Endothelial cell of umbilical vein (primary cell): ENCODE measurements around the gene CYP17A1. TPM values are rescaled to one million over a fixed set of nuclear protein-coding genes. Genes with fewer than 3 reads are reported as not detected.

ENCODE experiments used
- BruUV-seq: library from RNA; stranded (reverse); fragments of 400-500 nt; replicated peaks from 2 replicates; lab custom pipeline; 2021; lab: Mats Ljungman, UMichigan
- CTCF ChIA-PET: fragments of 300-600, 350-600 bp; sonication (Branson Sonifier 250); formaldehyde crosslinking; loops from one replicate; lab custom pipeline; 2021; ENCODE audit warnings: antibody characterized with exemption, inconsistent platforms; lab: Charles Lee
- POLR2A ChIA-PET: fragments of 300-600, 350-600 bp; sonication (Branson Sonifier 250); formaldehyde crosslinking; loops from one replicate; lab custom pipeline; 2021; ENCODE audit warnings: antibody characterized with exemption, inconsistent platforms; lab: Charles Lee
- DNase-seq: peaks from one replicate; pipeline ENCODE4 v3.0.0-alpha.2; 2011; ENCODE audit warnings: low read depth, low spot score
- FAIRE-seq: peaks from 2 replicates; lab custom pipeline; 2011; peaks lifted over from hg19 to GRCh38; lab: Jason Lieb, UNC
- H2AFZ ChIP-seq: 2 replicates; pipeline ENCODE4 v1.6.0; 2012; ENCODE audit warnings: low read depth, low read length, control low read depth, inconsistent platforms
- H3K27ac ChIP-seq: 2 replicates; pipeline ENCODE4 v1.5.1; 2011; ENCODE audit warnings: low read depth, mild to moderate bottlenecking, control low read depth, low read length, moderate library complexity; ENCODE audit not compliant: insufficient read depth
- H3K27me3 ChIP-seq, 2 experiments: 2 replicates each; pipeline versions ENCODE4 v1.6.0 to v1.6.1; 2011; ENCODE audit warnings: low read length in 2 of 2, mixed read lengths in 1 of 2; ENCODE audit not compliant: control insufficient read depth in 2 of 2, insufficient read depth in 2 of 2
- H3K36me3 ChIP-seq, 2 experiments: 2 replicates in 1 of 2; 3 replicates in 1 of 2; pipeline ENCODE4 v1.5.1; 2011; ENCODE audit warnings: low read length in 2 of 2, mild to moderate bottlenecking in 1 of 2, moderate library complexity in 1 of 2; ENCODE audit not compliant: control insufficient read depth in 2 of 2, insufficient read depth in 2 of 2; ENCODE audit errors: extremely low read depth in 1 of 2
- H3K4me1 ChIP-seq: 3 replicates; pipeline ENCODE4 v1.5.1; 2011; ENCODE audit warnings: mild to moderate bottlenecking, low read length; ENCODE audit not compliant: control insufficient read depth, insufficient read depth; ENCODE audit errors: extremely low read depth
- H3K4me2 ChIP-seq: 2 replicates; pipeline ENCODE4 v1.6.1; 2011; ENCODE audit warnings: low read length, control low read depth, mixed read lengths; ENCODE audit not compliant: insufficient read depth
- H3K4me3 ChIP-seq, 3 experiments: fragments of 200-600 bp in 1 of 3; sonication (generic), shearing (Covaris generic) in 1 of 3; replicated peaks in 1 of 3; 2 replicates each; pipeline ENCODE4 v1.5.1; 2011 to 2016; ENCODE audit warnings: control low read depth in 3 of 3, low read length in 3 of 3, mild to moderate bottlenecking in 2 of 3, inconsistent platforms in 1 of 3, low read depth in 1 of 3, moderate library complexity in 1 of 3; ENCODE audit not compliant: insufficient read depth in 1 of 3
- H3K79me2 ChIP-seq: 2 replicates; pipeline ENCODE4 v1.6.0; 2012; ENCODE audit warnings: low read length, inconsistent platforms; ENCODE audit not compliant: control insufficient read depth, insufficient read depth
- H3K9ac ChIP-seq: replicated peaks from 2 replicates; pipeline ENCODE3; 2011; ENCODE audit warnings: low read length, control low read depth; ENCODE audit not compliant: insufficient read depth; ENCODE audit errors: extremely low read depth
- H3K9me1 ChIP-seq: replicated peaks from 3 replicates; pipeline ENCODE4 v1.6.0; 2011; ENCODE audit warnings: mild to moderate bottlenecking, low read length; ENCODE audit not compliant: control insufficient read depth, insufficient read depth; ENCODE audit errors: extremely low read depth
- H3K9me3 ChIP-seq: replicated peaks from 2 replicates; pipeline ENCODE4 v1.5.1; 2012; ENCODE audit warnings: low read length, inconsistent platforms; ENCODE audit not compliant: control insufficient read depth, insufficient read depth
- H4K20me1 ChIP-seq: replicated peaks from 2 replicates; pipeline ENCODE3; 2011; ENCODE audit warnings: mild to moderate bottlenecking, low read length; ENCODE audit not compliant: control insufficient read depth, insufficient read depth; ENCODE audit errors: extremely low read depth
- EZH2 ChIP-seq: IDR thresholded peaks from 2 replicates; pipeline ENCODE4 v1.6.1; 2012; ENCODE audit warnings: borderline replicate concordance, low read depth, mild to moderate bottlenecking, moderate library complexity, low read length, inconsistent platforms; ENCODE audit not compliant: severe bottlenecking
- FOS ChIP-seq: IDR thresholded peaks from 2 replicates; pipeline ENCODE4 v1.6.1; 2011; ENCODE audit warnings: mild to moderate bottlenecking, low read length, moderate library complexity, borderline replicate concordance; ENCODE audit not compliant: insufficient read depth
- GATA2 ChIP-seq: IDR thresholded peaks from 2 replicates; pipeline ENCODE4 v1.7.0; 2011; ENCODE audit warnings: low read depth, mild to moderate bottlenecking, moderate library complexity, mixed read lengths, low read length; ENCODE audit not compliant: insufficient read length, insufficient read depth
- JUN ChIP-seq: IDR thresholded peaks from 2 replicates; pipeline ENCODE4 v1.6.1; 2011; ENCODE audit warnings: borderline replicate concordance, low read depth; ENCODE audit not compliant: insufficient read length, insufficient read depth
- MAX ChIP-seq: IDR thresholded peaks from 2 replicates; pipeline ENCODE4 v1.6.1; 2011; ENCODE audit not compliant: insufficient read depth, insufficient read length
- MYC ChIP-seq: IDR thresholded peaks from one replicate; pipeline ENCODE4 v1.6.1; 2011; ENCODE audit warnings: mild to moderate bottlenecking, low read depth, low read length
- POLR2A ChIP-seq: IDR thresholded peaks from 2 replicates; pipeline ENCODE4 v1.6.1; 2012; ENCODE audit warnings: low read depth, mild to moderate bottlenecking, control low read depth, low read length
- POLR2AphosphoS5 ChIP-seq: IDR thresholded peaks from 2 replicates; pipeline ENCODE4 v1.6.1; 2012; ENCODE audit warnings: low read depth, mild to moderate bottlenecking, control low read depth, low read length, moderate library complexity; ENCODE audit not compliant: insufficient read depth
- dilution Hi-C: fragments of 300-500 bp; cut with MboI; formaldehyde crosslinking; loops from one replicate; pipeline ENCODE4 v1.15.0; 2019; ENCODE audit warnings: low sequenced_read_pairs; ENCODE audit not compliant: extremely low pct_ligation_motif_present
- intact Hi-C: fragments of 100-400 bp; cut with micrococcal nuclease; formaldehyde crosslinking; loops from one replicate; pipeline ENCODE4 v1.10.0; 2022
- polyA plus RNA-seq, 4 experiments: library from polyadenylated mRNA; depleted of rRNA in 3 of 4; stranded (reverse) in 3 of 4; unstranded in 1 of 4; fragments of >200 nt; gene quantifications; 2 replicates each; pipeline versions ENCODE4 v1.2.1 to v1.2.3, GENCODE V29; 2011 to 2012; ENCODE audit warnings: missing spikeins in 1 of 4
- total RNA-seq: library from RNA; stranded (reverse); gene quantifications from 2 replicates; pipeline ENCODE4 v1.2.3, GENCODE V29; 2021
- TF ChIP-seq, protein P1 (sequence below), 2 donors: IDR thresholded peaks; 1 replicate in 1 of 2; 2 replicates in 1 of 2; pipeline ENCODE4 v1.5.1; 2011; ENCODE audit warnings: low read length in 2 of 2, mild to moderate bottlenecking in 2 of 2, moderate library complexity in 2 of 2, control low read depth in 1 of 2, inconsistent platforms in 1 of 2, low read depth in 1 of 2; ENCODE audit not compliant: insufficient read depth in 1 of 2; ENCODE audit errors: extremely low read depth in 1 of 2

Gene CYP17A1
- total and polyA plus RNA-seq, 2 donors (not counting 3 experiments of a cell fraction or from before 2014, with no cell fraction given) = not detected

DNA sequence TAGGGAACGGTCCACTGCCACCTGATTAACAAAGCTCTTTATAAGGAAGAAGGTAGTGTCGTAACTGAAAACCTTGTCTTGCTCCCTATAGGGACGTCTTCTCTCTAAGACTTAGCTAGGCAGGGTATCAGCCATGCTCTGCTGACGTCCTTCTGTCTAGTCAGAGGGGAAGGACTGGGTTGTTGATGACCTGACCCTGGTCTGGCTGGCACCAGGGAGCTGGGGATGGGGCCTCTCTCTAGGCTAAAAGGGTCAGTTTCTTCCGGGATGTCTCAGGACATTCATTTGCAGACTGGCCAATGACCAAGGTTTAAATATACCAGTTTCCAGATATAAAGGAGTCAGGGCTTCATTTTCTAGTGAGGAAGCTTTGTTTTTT is 9.6 kb downstream of the CYP17A1 start:
- intact Hi-C loops = no loop called here

More for the DNA sequence above, 9.6 kb downstream of the CYP17A1 start:
- H3K9me3 ChIP-seq = no peaks in the 10 kb centered on the region
- no peak overlapping the region for H3K4me2 ChIP-seq
- ChIA-PET POLR2A (no interaction called here), CTCF (interaction anchor here (0.9 to 11.3 kb wide), 4 partner anchors 10 to 81 kb away, joined by 3 to 245 read pairs (median 6); partner anchors contain the start of gene CYP17A1)
- H3K27me3 ChIP-seq = no peaks in the 10 kb centered on the region
- H3K36me3 ChIP-seq = no peaks in the 10 kb centered on the region
- no peaks in the 10 kb centered on the region for H3K9me1 ChIP-seq
- BruUV-seq = no TSS peak
- H3K4me3 ChIP-seq = no peak overlapping the region
- dilution Hi-C loops = no loop called here
- no peak for DNase-seq
- H4K20me1 ChIP-seq = no peaks in the 10 kb centered on the region
- no peak overlapping the region for H2AFZ ChIP-seq
- H3K79me2 ChIP-seq = no peaks in the 10 kb centered on the region
- no peak for FAIRE-seq
- no peak overlapping the region for H3K27ac ChIP-seq
- no peaks in the 10 kb centered on the region for H3K4me1 ChIP-seq
- no peak overlapping the region for H3K9ac ChIP-seq
- TF ChIP-seq JUN (no peak), MYC (no peak), POLR2A (no peak), FOS (no peak), POLR2AphosphoS5 (no peak), EZH2 (no peak), GATA2 (no peak), MAX (no peak)
- TF ChIP-seq, protein P1, sequence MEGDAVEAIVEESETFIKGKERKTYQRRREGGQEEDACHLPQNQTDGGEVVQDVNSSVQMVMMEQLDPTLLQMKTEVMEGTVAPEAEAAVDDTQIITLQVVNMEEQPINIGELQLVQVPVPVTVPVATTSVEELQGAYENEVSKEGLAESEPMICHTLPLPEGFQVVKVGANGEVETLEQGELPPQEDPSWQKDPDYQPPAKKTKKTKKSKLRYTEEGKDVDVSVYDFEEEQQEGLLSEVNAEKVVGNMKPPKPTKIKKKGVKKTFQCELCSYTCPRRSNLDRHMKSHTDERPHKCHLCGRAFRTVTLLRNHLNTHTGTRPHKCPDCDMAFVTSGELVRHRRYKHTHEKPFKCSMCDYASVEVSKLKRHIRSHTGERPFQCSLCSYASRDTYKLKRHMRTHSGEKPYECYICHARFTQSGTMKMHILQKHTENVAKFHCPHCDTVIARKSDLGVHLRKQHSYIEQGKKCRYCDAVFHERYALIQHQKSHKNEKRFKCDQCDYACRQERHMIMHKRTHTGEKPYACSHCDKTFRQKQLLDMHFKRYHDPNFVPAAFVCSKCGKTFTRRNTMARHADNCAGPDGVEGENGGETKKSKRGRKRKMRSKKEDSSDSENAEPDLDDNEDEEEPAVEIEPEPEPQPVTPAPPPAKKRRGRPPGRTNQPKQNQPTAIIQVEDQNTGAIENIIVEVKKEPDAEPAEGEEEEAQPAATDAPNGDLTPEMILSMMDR (IDR thresholded peaks at IDR 0.05; ENCODE audit: extremely low read depth in 1 of 2, insufficient read depth in 1 of 2, low read depth in 1 of 2, low read length in 2 of 2) = no peak
